Chondrocyte (in vitro differentiated cells): Measurements from ENCODE around the gene RAB5IF. TPM values are rescaled to one million over a fixed set of nuclear protein-coding genes. Genes with fewer than 3 reads are reported as not detected.

Experiments used
- DNase-seq: peaks from one replicate; pipeline ENCODE4 v3.0.0; 2021; ENCODE audit warnings: mixed read lengths, low spot score
- H3K27ac Mint-ChIP-seq: one replicate; pipeline ENCODE4 v1.8.0; 2021; ENCODE audit warnings: mild to moderate bottlenecking, moderate library complexity, mixed read lengths; ENCODE audit not compliant: unreplicated experiment
- H3K27me3 Mint-ChIP-seq: 2 replicates; pipeline ENCODE4 v1.8.0; 2021; ENCODE audit warnings: low read depth, mixed read lengths
- H3K36me3 Mint-ChIP-seq: 2 replicates; pipeline ENCODE4 v1.8.0; 2021; ENCODE audit warnings: low read depth, mixed read lengths
- H3K4me1 Mint-ChIP-seq: 2 replicates; pipeline ENCODE4 v1.8.0; 2021; ENCODE audit warnings: low read depth, mild to moderate bottlenecking, mixed read lengths
- H3K4me3 Mint-ChIP-seq: one replicate; pipeline ENCODE4 v1.8.0; 2021; ENCODE audit warnings: mild to moderate bottlenecking, moderate library complexity, mixed read lengths; ENCODE audit not compliant: unreplicated experiment
- H3K9me3 Mint-ChIP-seq: 2 replicates; pipeline ENCODE4 v1.8.0; 2021; ENCODE audit warnings: low read depth, mixed read lengths
- CTCF ChIP-seq: fragments of 200-600 bp; sonication (generic); IDR thresholded peaks from 2 replicates; pipeline ENCODE4 v1.5.0; 2021; ENCODE audit warnings: antibody characterized with exemption, mild to moderate bottlenecking, moderate library complexity
- total RNA-seq: library from RNA; stranded (reverse); gene quantifications from 3 replicates; pipeline ENCODE4 v1.2.1, GENCODE V29; 2021

The RAB5IF gene
- total RNA-seq, 1 donor from 2014 or later: 71.5 TPM

GRCh38 chr20:36644032-36644705, 38.6 kb downstream of the RAB5IF start:
- Mint-ChIP-seq H3K9me3 (no peaks in the 10 kb centered on the region), H3K27ac (no peak overlapping the region), H3K27me3 (no peaks in the 10 kb centered on the region)

GRCh38 chr20:36644706-36645095, 39.1 kb downstream of the RAB5IF start:
- no peak for DNase-seq
- no peaks in the 10 kb centered on the region for H3K36me3 Mint-ChIP-seq
- no peaks in the 10 kb centered on the region for H3K4me1 Mint-ChIP-seq
- no peak for TF ChIP-seq CTCF
- no peaks in the 10 kb centered on the region for H3K9me3 Mint-ChIP-seq
- no peaks in the 10 kb centered on the region for H3K27me3 Mint-ChIP-seq
- H3K27ac Mint-ChIP-seq: no peak overlapping the region
- no peak overlapping the region for H3K4me3 Mint-ChIP-seq

More at GRCh38 chr20:36644032-36644705, 38.6 kb downstream of the RAB5IF start:
- no peaks in the 10 kb centered on the region for H3K4me1 Mint-ChIP-seq
- TF ChIP-seq CTCF: no peak
- H3K36me3 Mint-ChIP-seq: no peaks in the 10 kb centered on the region
- no peak overlapping the region for H3K4me3 Mint-ChIP-seq
- DNase-seq: no peak

GRCh38 chr20:36645353-36645752, 39.8 kb downstream of the RAB5IF start:
- H3K27me3 Mint-ChIP-seq: no peaks in the 10 kb centered on the region
- H3K27ac Mint-ChIP-seq: no peak overlapping the region
- no peak for TF ChIP-seq CTCF
- H3K4me3 Mint-ChIP-seq: no peak overlapping the region
- no peaks in the 10 kb centered on the region for H3K36me3 Mint-ChIP-seq
- no peak for DNase-seq
- no peaks in the 10 kb centered on the region for H3K9me3 Mint-ChIP-seq
- no peaks in the 10 kb centered on the region for H3K4me1 Mint-ChIP-seq

GRCh38 chr20:36645998-36646397, 40.4 kb downstream of the RAB5IF start, which contains the start of gene SLA2:
Gene SLA2 (minus strand): TSS chr20:36646196. CDS start chr20:36641335, 4,861 bp downstream.
- Mint-ChIP-seq H3K36me3 (no peaks in the 10 kb centered on the region), H3K9me3 (no peaks in the 10 kb centered on the region), H3K4me1 (no peaks in the 10 kb centered on the region), H3K27ac (no peak within 1 kb of the TSS), H3K4me3 (no peak within 1 kb of the TSS), H3K27me3 (no peaks in the 10 kb centered on the region)
- TF ChIP-seq CTCF: no peak
- no peak for DNase-seq

GRCh38 chr20:36646678-36647077, 41.1 kb downstream of the RAB5IF start:
- no peak overlapping the region for H3K27ac Mint-ChIP-seq
- DNase-seq: no peak
- no peak overlapping the region for H3K4me3 Mint-ChIP-seq
- peaks cover 2% of the 10 kb centered on the region for H3K36me3 Mint-ChIP-seq
- H3K27me3 Mint-ChIP-seq: no peaks in the 10 kb centered on the region
- no peak for TF ChIP-seq CTCF
- no peaks in the 10 kb centered on the region for H3K9me3 Mint-ChIP-seq
- no peaks in the 10 kb centered on the region for H3K4me1 Mint-ChIP-seq
